Panc1 (cell line): ENCODE measurements around the gene RAMAC. TPM values are rescaled to one million over a fixed set of nuclear protein-coding genes. Genes with fewer than 3 reads are reported as not detected.

Experiments
- ATAC-seq: fragments of 200-7000 bp; cut with Tn5 transposase; 2 replicates; pipeline ENCODE4 v1.9.1; 2020; ENCODE audit warnings: mild to moderate bottlenecking, moderate library complexity
- BruUV-seq: library from RNA; stranded (reverse); fragments of 400-500 nt; replicated peaks from 2 replicates; lab custom pipeline; 2021; lab: Mats Ljungman, UMichigan
- CTCF ChIA-PET: fragments of 300-600 bp; sonication (Branson Sonifier 250); formaldehyde crosslinking; loops from one replicate; lab custom pipeline; 2022; ENCODE audit warnings: antibody characterized with exemption; lab: Charles Lee
- POLR2A ChIA-PET: fragments of 300-600 bp; sonication (Branson Sonifier 250); formaldehyde crosslinking; loops from one replicate; lab custom pipeline; 2022; ENCODE audit warnings: antibody characterized with exemption; lab: Charles Lee
- DNase-seq: peaks from one replicate; pipeline ENCODE4 v3.0.0-alpha.2; 2010; ENCODE audit warnings: low read depth, low spot score
- H3K27ac ChIP-seq: 2 replicates; pipeline ENCODE4 v1.5.1; 2011; ENCODE audit warnings: mild to moderate bottlenecking, low read length, inconsistent platforms
- H3K27me3 ChIP-seq: fragments of 200-500 bp; sonication (Bioruptor generic); 2 replicates; pipeline ENCODE4 v1.6.0; 2014; ENCODE audit warnings: low read length, inconsistent platforms; ENCODE audit not compliant: control insufficient read depth, insufficient read depth
- H3K36me3 ChIP-seq: fragments of 200-500 bp; sonication (Bioruptor generic); 2 replicates; pipeline ENCODE4 v1.5.1; 2014; ENCODE audit warnings: inconsistent platforms, mild to moderate bottlenecking, low read length, moderate library complexity; ENCODE audit not compliant: control insufficient read depth, insufficient read depth
- H3K4me1 ChIP-seq: 2 replicates; pipeline ENCODE4 v1.5.1; 2011; ENCODE audit warnings: inconsistent platforms, mild to moderate bottlenecking, low read length, moderate library complexity; ENCODE audit not compliant: control insufficient read depth, insufficient read depth
- H3K4me3 ChIP-seq, 2 experiments: 2 replicates each; pipeline ENCODE4 v1.5.1; 2011 to 2012; ENCODE audit warnings: low read depth in 2 of 2, low read length in 2 of 2, mild to moderate bottlenecking in 2 of 2, inconsistent platforms in 1 of 2, moderate library complexity in 1 of 2
- H3K9me3 ChIP-seq: fragments of 200-500 bp; sonication (Bioruptor generic); 2 replicates; pipeline ENCODE4 v1.5.1; 2014; ENCODE audit warnings: low read depth, mild to moderate bottlenecking, inconsistent platforms, low read length, moderate library complexity; ENCODE audit not compliant: control insufficient read depth, insufficient read depth
- POLR2AphosphoS5 ChIP-seq: IDR thresholded peaks from 2 replicates; pipeline ENCODE4 v1.6.1; 2012; ENCODE audit warnings: mild to moderate bottlenecking, low read depth, low read length, moderate library complexity
- SIN3A ChIP-seq: IDR thresholded peaks from 2 replicates; pipeline ENCODE4 v1.6.1; 2012; ENCODE audit warnings: low read depth, mild to moderate bottlenecking, low read length, moderate library complexity, borderline replicate concordance; ENCODE audit not compliant: insufficient read depth
- TCF7L2 ChIP-seq: IDR thresholded peaks from 2 replicates; pipeline ENCODE4 v1.6.1; 2011; ENCODE audit warnings: mild to moderate bottlenecking, low read depth, low read length, inconsistent platforms
- in situ Hi-C: cut with HindIII; loops from 2 replicates; pipeline ENCODE4 v1.10.0; 2016; ENCODE audit warnings: low sequenced_read_pairs, low pct_unique_long_range_greater_than_20kb
- intact Hi-C: fragments of 100-400 bp; cut with micrococcal nuclease; formaldehyde crosslinking; loops from one replicate; pipeline ENCODE4 v1.10.0; 2022; ENCODE audit not compliant: unreplicated experiment
- total RNA-seq: library from RNA; stranded (reverse); gene quantifications from one replicate; pipeline ENCODE4 v1.2.1, GENCODE V29; 2021; ENCODE audit not compliant: unreplicated experiment
- TF ChIP-seq, protein P1 (sequence below): fragments of 450-650 bp; IDR thresholded peaks from 2 replicates; pipeline ENCODE4 v1.5.1; 2017; ENCODE audit warnings: mild to moderate bottlenecking
- TF ChIP-seq, protein P2 (sequence below), 2 experiments: IDR thresholded peaks; 2 replicates each; pipeline ENCODE4 v1.6.1; 2011 to 2012; ENCODE audit warnings: low read depth in 2 of 2, control low read depth in 1 of 2, low read length in 1 of 2, mild to moderate bottlenecking in 1 of 2, moderate library complexity in 1 of 2; ENCODE audit not compliant: insufficient read depth in 1 of 2

Gene RAMAC
- total RNA-seq, 1 experiment from 2014 or later: 32.0 TPM

DNA sequence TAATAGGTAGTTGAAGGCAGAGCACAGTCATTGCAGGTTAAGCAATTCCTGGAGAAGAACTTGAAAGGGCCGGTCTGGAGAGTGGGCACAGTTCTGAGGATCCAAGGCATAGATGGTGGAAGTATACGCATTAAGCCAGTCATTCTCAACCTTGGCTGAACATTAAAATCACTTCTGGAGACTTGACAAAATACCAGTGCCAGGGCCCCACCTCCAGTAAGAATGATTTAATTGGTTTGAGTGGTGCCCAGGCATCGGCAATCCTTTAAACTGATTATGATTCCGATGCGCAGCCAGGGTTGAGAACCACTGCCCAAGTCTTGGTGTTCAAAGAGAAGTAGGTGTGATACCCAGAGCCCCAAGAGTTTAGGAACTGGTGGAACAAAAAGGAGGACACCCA lies 26.6 kb upstream of the RAMAC start:
- no peaks in the 10 kb centered on the region for H3K9me3 ChIP-seq
- in situ Hi-C loops: no loop called here
- TF ChIP-seq, protein P1, sequence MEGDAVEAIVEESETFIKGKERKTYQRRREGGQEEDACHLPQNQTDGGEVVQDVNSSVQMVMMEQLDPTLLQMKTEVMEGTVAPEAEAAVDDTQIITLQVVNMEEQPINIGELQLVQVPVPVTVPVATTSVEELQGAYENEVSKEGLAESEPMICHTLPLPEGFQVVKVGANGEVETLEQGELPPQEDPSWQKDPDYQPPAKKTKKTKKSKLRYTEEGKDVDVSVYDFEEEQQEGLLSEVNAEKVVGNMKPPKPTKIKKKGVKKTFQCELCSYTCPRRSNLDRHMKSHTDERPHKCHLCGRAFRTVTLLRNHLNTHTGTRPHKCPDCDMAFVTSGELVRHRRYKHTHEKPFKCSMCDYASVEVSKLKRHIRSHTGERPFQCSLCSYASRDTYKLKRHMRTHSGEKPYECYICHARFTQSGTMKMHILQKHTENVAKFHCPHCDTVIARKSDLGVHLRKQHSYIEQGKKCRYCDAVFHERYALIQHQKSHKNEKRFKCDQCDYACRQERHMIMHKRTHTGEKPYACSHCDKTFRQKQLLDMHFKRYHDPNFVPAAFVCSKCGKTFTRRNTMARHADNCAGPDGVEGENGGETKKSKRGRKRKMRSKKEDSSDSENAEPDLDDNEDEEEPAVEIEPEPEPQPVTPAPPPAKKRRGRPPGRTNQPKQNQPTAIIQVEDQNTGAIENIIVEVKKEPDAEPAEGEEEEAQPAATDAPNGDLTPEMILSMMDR: no peak
- no peak for TF ChIP-seq POLR2AphosphoS5
- no peak for TF ChIP-seq TCF7L2
- TF ChIP-seq, protein P2, sequence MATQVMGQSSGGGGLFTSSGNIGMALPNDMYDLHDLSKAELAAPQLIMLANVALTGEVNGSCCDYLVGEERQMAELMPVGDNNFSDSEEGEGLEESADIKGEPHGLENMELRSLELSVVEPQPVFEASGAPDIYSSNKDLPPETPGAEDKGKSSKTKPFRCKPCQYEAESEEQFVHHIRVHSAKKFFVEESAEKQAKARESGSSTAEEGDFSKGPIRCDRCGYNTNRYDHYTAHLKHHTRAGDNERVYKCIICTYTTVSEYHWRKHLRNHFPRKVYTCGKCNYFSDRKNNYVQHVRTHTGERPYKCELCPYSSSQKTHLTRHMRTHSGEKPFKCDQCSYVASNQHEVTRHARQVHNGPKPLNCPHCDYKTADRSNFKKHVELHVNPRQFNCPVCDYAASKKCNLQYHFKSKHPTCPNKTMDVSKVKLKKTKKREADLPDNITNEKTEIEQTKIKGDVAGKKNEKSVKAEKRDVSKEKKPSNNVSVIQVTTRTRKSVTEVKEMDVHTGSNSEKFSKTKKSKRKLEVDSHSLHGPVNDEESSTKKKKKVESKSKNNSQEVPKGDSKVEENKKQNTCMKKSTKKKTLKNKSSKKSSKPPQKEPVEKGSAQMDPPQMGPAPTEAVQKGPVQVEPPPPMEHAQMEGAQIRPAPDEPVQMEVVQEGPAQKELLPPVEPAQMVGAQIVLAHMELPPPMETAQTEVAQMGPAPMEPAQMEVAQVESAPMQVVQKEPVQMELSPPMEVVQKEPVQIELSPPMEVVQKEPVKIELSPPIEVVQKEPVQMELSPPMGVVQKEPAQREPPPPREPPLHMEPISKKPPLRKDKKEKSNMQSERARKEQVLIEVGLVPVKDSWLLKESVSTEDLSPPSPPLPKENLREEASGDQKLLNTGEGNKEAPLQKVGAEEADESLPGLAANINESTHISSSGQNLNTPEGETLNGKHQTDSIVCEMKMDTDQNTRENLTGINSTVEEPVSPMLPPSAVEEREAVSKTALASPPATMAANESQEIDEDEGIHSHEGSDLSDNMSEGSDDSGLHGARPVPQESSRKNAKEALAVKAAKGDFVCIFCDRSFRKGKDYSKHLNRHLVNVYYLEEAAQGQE (IDR thresholded peaks at IDR 0.05; ENCODE audit: insufficient read depth in 1 of 2, low read depth in 2 of 2, low read length in 1 of 2): no peak
- TF ChIP-seq SIN3A: no peak
- H3K36me3 ChIP-seq: no peaks in the 10 kb centered on the region
- POLR2A ChIA-PET: no interaction called here
- intact Hi-C loops: no loop called here
- no peak for ATAC-seq
- no peak overlapping the region for H3K27ac ChIP-seq
- CTCF ChIA-PET: no interaction called here
- no peaks in the 10 kb centered on the region for H3K27me3 ChIP-seq
- H3K4me1 ChIP-seq: no peaks in the 10 kb centered on the region
- H3K4me3 ChIP-seq: no peak overlapping the region
- no peak for DNase-seq
- BruUV-seq: no TSS peak

DNA sequence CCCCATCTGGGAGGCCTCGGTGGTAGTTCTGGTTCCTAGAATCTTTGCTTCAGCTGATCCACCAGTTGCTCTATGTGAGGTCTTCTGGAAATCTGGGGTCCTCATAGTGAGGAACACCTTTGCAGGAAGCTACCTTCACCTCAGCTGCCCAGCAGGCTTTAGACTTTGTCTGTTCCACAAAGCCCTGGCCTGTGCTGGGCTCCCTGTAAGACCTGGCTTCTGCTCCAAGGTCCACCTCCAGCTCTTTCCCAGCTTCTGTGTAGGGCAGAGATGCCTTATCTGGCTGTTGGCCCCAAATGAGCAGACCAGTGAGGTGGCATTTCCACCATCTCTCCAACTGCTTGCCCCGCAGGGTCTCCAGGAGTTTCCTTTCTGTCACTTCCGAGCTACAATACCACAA lies 25.2 kb upstream of the RAMAC start:
- in situ Hi-C loops (no loop called here), intact Hi-C loops (no loop called here)
- H3K9me3 ChIP-seq: no peaks in the 10 kb centered on the region
- CTCF ChIA-PET: no interaction called here
- no peak overlapping the region for H3K4me3 ChIP-seq
- no peaks in the 10 kb centered on the region for H3K4me1 ChIP-seq
- H3K36me3 ChIP-seq: no peaks in the 10 kb centered on the region
- no peak overlapping the region for H3K27ac ChIP-seq
- H3K27me3 ChIP-seq: no peaks in the 10 kb centered on the region
- no TSS peak for BruUV-seq
- POLR2A ChIA-PET: no interaction called here
- TF ChIP-seq POLR2AphosphoS5: no peak
- TF ChIP-seq, protein P1: no peak
- TF ChIP-seq SIN3A: no peak
- TF ChIP-seq, protein P2 (IDR thresholded peaks at IDR 0.05; ENCODE audit: insufficient read depth in 1 of 2, low read depth in 2 of 2, low read length in 1 of 2): no peak
- TF ChIP-seq TCF7L2: no peak
- no peak for ATAC-seq
- DNase-seq: no peak
